T-cell (primary cell): ENCODE results near the gene CLECL1. TPM values are rescaled to one million over a fixed set of nuclear protein-coding genes. Genes with fewer than 3 reads are reported as not detected.

Experiments used
- ATAC-seq, 4 experiments: fragments of 200-7000 bp in 3 of 4; fragments of 150-1000 bp in 1 of 4; cut with Tn5 transposase; replicated peaks in 1 of 4; 1 replicate in 3 of 4; 2 replicates in 1 of 4; pipeline ENCODE4 v1.10.0; 2021; ENCODE audit warnings: moderate library complexity in 3 of 4, mild to moderate bottlenecking in 2 of 4, moderate number of reproducible peaks in 1 of 4
- CTCF ChIA-PET, 2 donors: fragments of 300-600 bp; sonication (Branson Sonifier 250); formaldehyde crosslinking; loops; one replicate each; lab custom pipeline; 2022; ENCODE audit warnings: antibody characterized with exemption in 2 of 2; lab: Charles Lee
- POLR2A ChIA-PET, 2 donors: fragments of 300-600 bp; sonication (Branson Sonifier 250); formaldehyde crosslinking; loops; one replicate each; lab custom pipeline; 2022; ENCODE audit warnings: antibody characterized with exemption in 2 of 2; lab: Charles Lee
- DNase-seq, 35 experiments: peaks; one replicate each; pipeline versions ENCODE4 v3.0.0 to v3.0.0-alpha.2; 2013 to 2023
- H3K27ac ChIP-seq: one replicate; pipeline ENCODE4 v1.5.1; 2013; ENCODE audit warnings: low read length
- H3K27me3 ChIP-seq, 2 experiments: replicated peaks in 1 of 2; 1 replicate in 1 of 2; 2 replicates in 1 of 2; pipeline versions ENCODE4 v1.6.1 to v1.7.0; 2013; ENCODE audit warnings: low read length in 1 of 2, mixed read lengths in 1 of 2; ENCODE audit not compliant: control insufficient read depth in 2 of 2, insufficient read depth in 2 of 2; ENCODE audit errors: extremely low read depth in 1 of 2
- H3K36me3 ChIP-seq, 2 donors: 1 replicate in 1 of 2; 2 replicates in 1 of 2; pipeline versions ENCODE4 v1.6.1 to v1.7.0; 2013; ENCODE audit warnings: low read length in 1 of 2; ENCODE audit not compliant: control insufficient read depth in 2 of 2, insufficient read depth in 1 of 2; ENCODE audit errors: extremely low read depth in 1 of 2
- H3K4me1 ChIP-seq, 2 experiments: 1 replicate in 1 of 2; 2 replicates in 1 of 2; pipeline versions ENCODE4 v1.6.1 to v1.7.0; 2013; ENCODE audit warnings: low read length in 2 of 2, mixed read lengths in 1 of 2; ENCODE audit not compliant: insufficient read depth in 2 of 2, control insufficient read depth in 1 of 2; ENCODE audit errors: extremely low read depth in 1 of 2
- H3K4me3 ChIP-seq, 2 donors: 1 replicate in 1 of 2; 2 replicates in 1 of 2; pipeline versions ENCODE4 v1.5.1 to v1.7.0; 2013; ENCODE audit warnings: mild to moderate bottlenecking in 2 of 2, low read length in 1 of 2, moderate library complexity in 1 of 2; ENCODE audit not compliant: control insufficient read depth in 1 of 2; ENCODE audit errors: extremely low read depth in 1 of 2
- H3K9me3 ChIP-seq: 2 replicates; pipeline ENCODE4 v1.7.0; 2013
- H3K27ac Mint-ChIP-seq, 2 donors: one replicate each; pipeline ENCODE4 v1.8.0; 2020 to 2021; ENCODE audit warnings: mild to moderate bottlenecking in 2 of 2, mixed read lengths in 2 of 2
- H3K27me3 Mint-ChIP-seq, 2 donors: one replicate each; pipeline ENCODE4 v1.8.0; 2021 to 2022; ENCODE audit warnings: mixed read lengths in 2 of 2
- H3K36me3 Mint-ChIP-seq: one replicate; pipeline ENCODE4 v1.8.0; 2021; ENCODE audit warnings: mixed read lengths
- H3K4me1 Mint-ChIP-seq, 3 donors: one replicate each; pipeline ENCODE4 v1.8.0; 2020 to 2022; ENCODE audit warnings: mixed read lengths in 3 of 3, mild to moderate bottlenecking in 1 of 3
- H3K4me3 Mint-ChIP-seq, 3 donors: one replicate each; pipeline ENCODE4 v1.8.0; 2020 to 2022; ENCODE audit warnings: mild to moderate bottlenecking in 3 of 3, mixed read lengths in 3 of 3, moderate library complexity in 3 of 3
- H3K9me3 Mint-ChIP-seq, 3 donors: one replicate each; pipeline ENCODE4 v1.8.0; 2020 to 2022; ENCODE audit warnings: mixed read lengths in 3 of 3
- WGBS: methylation state at CpG from one replicate; pipeline ENCODE4 v1.1.5; 2013; ENCODE audit warnings: missing lambda C conversion rate; ENCODE audit not compliant: insufficient coverage; 5-methylcytosine and 5-hydroxymethylcytosine counted together
- total RNA-seq, 35 experiments: library from RNA in 6 of 35; stranded (reverse) in 6 of 35; fragments of 120-200 nt in 1 of 35; gene quantifications; one replicate each; pipeline versions ENCODE4 v1.2.1 to v1.2.4 and lab custom pipeline; 2013 to 2026

The CLECL1 gene
- total RNA-seq, 5 donors from 2014 or later (not counting 1 experiment from before 2014, with no cell fraction given), result 1.1 to 4.4 (median 2.9) TPM

GRCh38 chr12:9759694-9760093 lies 26.8 kb upstream of the CLECL1 start:
- Mint-ChIP-seq H3K9me3 (peaks cover 0 to 3% (median 0%) of the 10 kb centered on the region in 3 donors), H3K36me3 (peaks cover 30% of the 10 kb centered on the region), H3K27me3 (no peaks in the 10 kb centered on the region), H3K4me3 (peak overlapping the region; percentile 87 to 97 (median 93)), H3K4me1 (peaks cover 57 to 73% (median 63%) of the 10 kb centered on the region in 3 donors), H3K27ac (peak overlapping the region; percentile 97 to 99)
- Histone ChIP-seq H3K9me3 (no peaks in the 10 kb centered on the region), H3K4me1 (peaks cover 32 to 51% of the 10 kb centered on the region in 2 experiments), H3K27me3 (no peaks in the 10 kb centered on the region), H3K36me3 (peaks cover 0 to 16% of the 10 kb centered on the region in 2 donors), H3K27ac (peak overlapping the region; percentile 98), H3K4me3 (peak overlapping the region; percentile 63 to 95)
- DNase-seq, result no peak
- ATAC-seq, result no peak
- CTCF ChIA-PET, result interaction anchor here (2.3 to 8.4 kb wide), 6 partner anchors 9 to 38 kb away, joined by 8 to 101 read pairs (median 41); no protein-coding TSS in a partner anchor
- POLR2A ChIA-PET, result interaction anchor here (0.6 to 4.1 kb wide), 19 partner anchors 8 to 113 kb away, joined by 3 to 112 read pairs (median 6); partner anchors contain the start of genes CLEC2B (in 1 of the 2) and CLEC2D (in 1 of the 2)
- WGBS, result no CpG with 5 or more reads among the region's 1 CpG

- H3K9me3 ChIP-seq, result no peaks in the 10 kb centered on the region
- WGBS, result no CpG with 5 or more reads among the region's 3 CpGs
- no peaks in the 10 kb centered on the region for H3K27me3 Mint-ChIP-seq
- peak overlapping the region; percentile 98 for H3K27ac ChIP-seq
- peaks cover 43% of the 10 kb centered on the region for H3K36me3 Mint-ChIP-seq
- ChIA-PET CTCF (interaction anchor here (0.5 to 12.0 kb wide), 10 partner anchors 8 to 56 kb away, joined by 3 to 311 read pairs (median 6); no protein-coding TSS in a partner anchor), POLR2A (interaction anchor here (0.6 to 5.2 kb wide), 20 partner anchors 8 to 455 kb away, joined by 3 to 80 read pairs (median 4); partner anchors contain the start of genes CLEC2B (in 1 of the 2) and GABARAPL1 (in 1 of the 2))
- H3K36me3 ChIP-seq, result peaks cover 0 to 30% of the 10 kb centered on the region in 2 donors
- H3K4me1 Mint-ChIP-seq, result peaks cover 61 to 82% (median 66%) of the 10 kb centered on the region in 3 donors
- H3K27ac Mint-ChIP-seq, result peak overlapping the region; percentile 97 to 99
- H3K9me3 Mint-ChIP-seq, result peaks cover 0 to 3% (median 0%) of the 10 kb centered on the region in 3 donors
- peak overlapping the region; percentile 63 to 95 for H3K4me3 ChIP-seq
- H3K27me3 ChIP-seq, result no peaks in the 10 kb centered on the region
- DNase-seq, result peak in 1 of 35 experiments; percentile 35
- H3K4me1 ChIP-seq, result peaks cover 17 to 43% of the 10 kb centered on the region in 2 experiments
- ATAC-seq, result no peak
- peak overlapping the region; percentile 87 to 97 (median 93) for H3K4me3 Mint-ChIP-seq
Observed at GRCh38 chr12:9758119-9758518, 25.2 kb upstream of the CLECL1 start.

- Mint-ChIP-seq H3K4me1 (peaks cover 64 to 84% (median 67%) of the 10 kb centered on the region in 3 donors), H3K9me3 (peaks cover 0 to 2% (median 0%) of the 10 kb centered on the region in 3 donors), H3K27me3 (no peaks in the 10 kb centered on the region), H3K4me3 (peak overlapping the region; percentile 87 to 97 (median 93)), H3K36me3 (peaks cover 49% of the 10 kb centered on the region), H3K27ac (peak overlapping the region; percentile 97 to 99)
- no peaks in the 10 kb centered on the region for H3K27me3 ChIP-seq
- POLR2A ChIA-PET, result interaction anchor here (0.7 to 5.2 kb wide), 9 partner anchors 10 to 110 kb away, joined by 3 to 80 read pairs (median 5); no protein-coding TSS in a partner anchor
- ATAC-seq (no peak), DNase-seq (peak in 1 of 35 experiments; percentile 41)
- peak overlapping the region; percentile 63 to 95 for H3K4me3 ChIP-seq
- no CpG with 5 or more reads among the region's 5 CpGs for WGBS
- CTCF ChIA-PET, result interaction anchor here (0.5 to 12.0 kb wide), 7 partner anchors 9 to 57 kb away, joined by 3 to 311 read pairs (median 9); no protein-coding TSS in a partner anchor
- H3K36me3 ChIP-seq, result peaks cover 0 to 36% of the 10 kb centered on the region in 2 donors
- H3K4me1 ChIP-seq, result peaks cover 16 to 43% of the 10 kb centered on the region in 2 experiments
- H3K27ac ChIP-seq, result peak overlapping the region; percentile 98
- no peaks in the 10 kb centered on the region for H3K9me3 ChIP-seq
Observed at GRCh38 chr12:9757433-9758025, 24.6 kb upstream of the CLECL1 start.

- DNase-seq, result no peak
- H3K4me3 ChIP-seq, result peak overlapping the region; percentile 46 to 63
- ATAC-seq, result no peak
- ChIA-PET CTCF (interaction anchor here (0.8 to 12.0 kb wide), 7 partner anchors 8 to 184 kb away, joined by 3 to 311 read pairs (median 7); no protein-coding TSS in a partner anchor), POLR2A (interaction anchor here (0.7 to 5.2 kb wide), 7 partner anchors 10 to 41 kb away, joined by 3 to 80 read pairs (median 4); no protein-coding TSS in a partner anchor)
- H3K27ac Mint-ChIP-seq, result peak overlapping the region; percentile 97 to 99
- H3K27ac ChIP-seq, result peak overlapping the region; percentile 98
- H3K27me3 Mint-ChIP-seq, result no peaks in the 10 kb centered on the region
- peaks cover 59 to 79% (median 62%) of the 10 kb centered on the region in 3 donors for H3K4me1 Mint-ChIP-seq
- peaks cover 0 to 39% of the 10 kb centered on the region in 2 donors for H3K36me3 ChIP-seq
- H3K4me1 ChIP-seq, result peaks cover 10 to 37% of the 10 kb centered on the region in 2 experiments
- H3K36me3 Mint-ChIP-seq, result peaks cover 52% of the 10 kb centered on the region
- H3K9me3 Mint-ChIP-seq, result no peaks in the 10 kb centered on the region
- H3K27me3 ChIP-seq, result no peaks in the 10 kb centered on the region
- WGBS, result no CpG with 5 or more reads among the region's 5 CpGs
- no peaks in the 10 kb centered on the region for H3K9me3 ChIP-seq
- peak overlapping the region; percentile 64 to 97 (median 93) for H3K4me3 Mint-ChIP-seq
Observed at GRCh38 chr12:9756706-9757105, 23.8 kb upstream of the CLECL1 start.

GRCh38 chr12:9756170-9756569 lies 23.3 kb upstream of the CLECL1 start:
- Histone ChIP-seq H3K4me3 (no peak overlapping the region), H3K27ac (peak overlapping the region; percentile 98), H3K36me3 (peaks cover 0 to 39% of the 10 kb centered on the region in 2 donors), H3K4me1 (peaks cover 14 to 37% of the 10 kb centered on the region in 2 experiments), H3K27me3 (no peaks in the 10 kb centered on the region), H3K9me3 (no peaks in the 10 kb centered on the region)
- H3K9me3 Mint-ChIP-seq, result no peaks in the 10 kb centered on the region
- no CpG with 5 or more reads among the region's 2 CpGs for WGBS
- H3K36me3 Mint-ChIP-seq, result peaks cover 56% of the 10 kb centered on the region
- ATAC-seq (no peak), DNase-seq (no peak)
- no peaks in the 10 kb centered on the region for H3K27me3 Mint-ChIP-seq
- POLR2A ChIA-PET, result interaction anchor here (0.6 to 5.2 kb wide), 9 partner anchors 14 to 67 kb away, joined by 3 to 80 read pairs (median 4); no protein-coding TSS in a partner anchor
- H3K4me3 Mint-ChIP-seq, result peak overlapping the region; percentile 68 to 97 (median 93)
- CTCF ChIA-PET, result interaction anchor here (0.8 to 12.0 kb wide), 13 partner anchors 9 to 184 kb away, joined by 3 to 311 read pairs (median 4); no protein-coding TSS in a partner anchor
- peak overlapping the region; percentile 97 to 99 for H3K27ac Mint-ChIP-seq
- H3K4me1 Mint-ChIP-seq, result peaks cover 60 to 78% (median 62%) of the 10 kb centered on the region in 3 donors
